ENCODE data around the gene TC2N.

- TF ChIP-seq CTCF (IDR thresholded peaks at IDR 0.05; ENCODE audit: low read length): no peak
- no peak for TF ChIP-seq EZH2 (optimal IDR thresholded peaks at IDR 0.05; ENCODE audit: low read depth, low read length)
- TF ChIP-seq EZH2phosphoT487 (IDR thresholded peaks at IDR 0.05; ENCODE audit: low read length): no peak
Observed at GRCh38 chr14:91903070-91903469, 35.7 kb upstream of the TC2N start.

Data from MM.1S (cell line).